NCI-H2107 (cell line): ENCODE data around the gene ATP5F1E.
A peak's percentile ranks its signal among the peaks of the same experiment; 100 is the strongest.
"Not testable (repeated sequence)": the region's sequence is repeated elsewhere in the genome, so short reads cannot be mapped to it uniquely, and the experiment has no call there.

Experiments
- DNase-seq: peaks from one replicate; lab custom pipeline; 2025; lab: John Stamatoyannopoulos, UW

The ATP5F1E gene

DNA sequence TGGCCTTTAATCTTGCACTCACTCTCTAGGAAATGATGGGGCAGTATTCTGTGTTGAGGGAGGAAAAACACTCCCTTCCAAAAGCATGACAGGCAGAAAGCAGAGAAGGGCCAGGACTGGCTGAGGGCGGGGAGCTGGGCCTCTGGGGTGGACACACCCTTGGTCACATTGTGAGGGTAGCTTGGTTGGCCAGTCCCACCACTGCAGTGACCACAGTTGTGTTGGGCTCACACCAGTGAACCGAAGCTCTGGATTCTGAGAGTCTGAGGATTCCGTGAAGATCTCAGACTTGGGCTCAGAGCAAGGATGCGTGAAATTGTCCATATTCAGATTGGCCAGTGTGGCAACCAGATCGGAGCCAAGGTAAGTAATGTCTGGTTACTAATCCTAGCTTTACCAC lies 12.9 kb downstream of the ATP5F1E start, which contains the start of gene TUBB1:
TSS of gene TUBB1 (plus strand) at position 213 of the 400 bp plus-strand sequence. CDS start at position 307, 94 bp downstream.
- DNase-seq = no peak

DNA sequence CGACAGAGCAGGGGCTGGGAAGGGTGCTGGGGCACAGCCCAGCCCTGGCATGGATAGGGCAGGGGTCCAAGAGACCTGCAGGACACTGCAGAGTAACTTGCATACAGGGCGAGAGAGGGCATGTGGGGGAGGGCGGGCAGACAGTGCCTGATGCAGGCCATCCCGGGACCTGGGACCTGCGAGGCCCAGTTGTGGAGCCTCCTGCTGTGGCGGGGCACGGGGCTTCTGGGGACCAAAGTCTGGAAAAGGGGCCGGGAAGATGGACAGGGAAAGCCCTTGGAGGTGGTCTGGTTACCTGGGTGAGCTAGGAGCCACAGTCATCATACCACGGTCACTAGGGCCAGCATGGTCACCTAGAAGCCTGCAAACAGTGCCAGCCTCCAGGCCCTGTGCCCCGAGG lies 13.3 kb downstream of the ATP5F1E start:
- no peak for DNase-seq

DNA sequence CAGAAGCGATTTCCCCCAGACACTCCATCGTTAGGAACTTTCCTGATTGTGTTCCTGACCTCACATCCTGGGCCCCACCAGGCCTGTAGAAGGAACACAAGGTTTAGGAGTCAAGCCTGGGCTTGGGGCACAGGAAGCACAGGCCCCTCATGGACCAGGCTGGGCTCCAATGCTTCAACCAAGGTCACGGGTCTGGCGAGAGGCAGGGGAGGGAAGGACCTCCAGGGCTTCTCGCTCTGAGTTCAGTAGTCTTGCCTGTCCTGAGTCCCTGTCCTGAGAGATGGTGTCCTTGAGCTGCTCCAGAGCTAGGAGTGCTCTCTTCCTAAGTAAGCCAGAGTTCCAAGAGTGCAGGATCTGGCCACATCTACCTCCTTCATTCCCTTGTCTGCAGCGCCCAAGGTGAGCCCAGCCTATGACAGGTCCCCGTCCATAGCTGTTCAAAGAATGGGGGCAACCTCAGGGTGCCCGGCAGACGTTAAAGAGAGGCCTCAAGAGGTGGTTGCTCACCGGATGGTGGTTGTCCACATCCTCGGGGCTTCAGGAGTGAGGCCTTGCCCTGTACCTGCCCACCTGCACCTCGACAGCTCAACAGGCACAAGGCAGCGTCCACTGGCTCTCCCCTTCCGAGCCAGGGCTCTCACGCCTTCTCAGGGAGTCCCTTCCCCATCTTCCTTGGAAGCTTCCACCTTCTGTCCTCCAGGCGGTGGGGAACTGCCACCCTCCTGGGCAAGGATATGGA lies 14.5 kb downstream of the ATP5F1E start:
- DNase-seq = no peak

DNA sequence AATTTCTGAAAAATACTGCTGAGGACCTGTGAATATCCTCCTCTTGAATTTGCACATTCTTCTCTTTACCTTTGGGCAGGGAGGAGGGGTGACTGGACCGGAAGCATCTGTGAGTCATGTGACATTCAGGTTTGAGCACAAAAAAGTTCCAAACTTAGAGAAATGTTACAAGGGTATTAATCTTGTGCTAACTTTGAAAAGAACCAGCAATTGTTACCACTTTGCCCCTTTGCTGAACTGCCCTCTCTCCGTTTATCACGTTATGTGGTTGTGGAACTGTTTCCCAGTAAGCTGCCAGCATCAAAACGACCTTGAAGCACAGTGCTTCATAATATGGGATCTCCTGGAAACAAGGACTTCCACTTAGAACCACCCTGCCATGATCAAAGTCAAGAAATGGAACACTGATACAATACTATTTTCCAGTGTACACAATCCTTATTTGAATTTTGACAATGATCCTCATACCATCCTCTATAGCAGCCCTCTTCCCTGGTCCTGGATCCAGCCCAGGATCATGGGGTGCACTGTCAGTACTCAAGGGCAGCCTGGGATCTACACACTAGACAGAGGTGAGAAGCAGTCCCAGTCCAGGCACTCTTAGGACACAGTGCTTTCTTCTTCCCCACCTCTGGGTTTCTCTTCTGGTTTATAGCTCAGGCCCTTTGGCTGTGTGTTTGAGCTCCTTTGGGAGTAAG lies 15.2 kb downstream of the ATP5F1E start:
- DNase-seq = no peak

DNA sequence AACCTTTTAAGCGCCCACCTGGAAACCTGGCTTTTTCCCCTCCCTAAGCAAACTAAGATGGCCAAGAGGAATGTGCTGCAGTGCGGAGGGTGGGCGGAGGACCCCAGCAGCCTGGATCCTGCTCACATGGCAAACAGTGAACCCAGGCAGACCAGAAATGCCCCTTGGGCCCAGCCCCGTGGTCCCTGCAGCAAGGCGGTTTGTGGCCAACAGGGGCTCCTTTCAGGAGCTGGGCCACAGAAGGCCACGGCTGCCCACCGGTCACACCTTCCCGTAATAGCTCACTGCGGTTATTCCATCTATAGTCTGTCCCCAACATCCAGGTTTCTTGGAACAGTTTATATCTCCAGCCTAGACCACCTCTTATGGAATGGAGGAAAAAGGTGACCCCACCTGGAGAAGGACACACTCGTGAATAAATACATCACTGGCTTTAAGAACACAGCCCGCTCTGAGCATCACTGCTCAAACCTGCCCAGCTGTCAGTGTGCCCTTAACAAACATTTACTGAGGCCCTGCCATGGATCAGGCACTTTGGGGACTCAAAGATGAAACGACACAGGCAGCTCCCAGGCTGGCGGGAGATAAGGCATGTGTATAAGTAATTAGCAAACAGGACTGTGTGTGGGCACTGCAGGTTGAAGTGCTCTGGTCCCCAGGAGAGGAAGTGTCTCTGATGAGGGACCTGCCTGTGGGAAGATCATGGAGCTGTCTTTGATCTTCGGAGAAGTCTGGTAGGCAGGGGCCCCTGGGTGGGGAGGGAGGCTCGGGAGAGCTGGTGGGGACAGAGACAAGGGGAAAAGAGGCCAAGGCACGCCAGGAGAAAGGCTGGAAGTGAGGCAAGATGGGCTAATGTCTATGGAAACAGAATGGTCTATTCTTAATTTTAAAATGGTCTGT lies 16.1 kb downstream of the ATP5F1E start:
- no peak for DNase-seq

DNA sequence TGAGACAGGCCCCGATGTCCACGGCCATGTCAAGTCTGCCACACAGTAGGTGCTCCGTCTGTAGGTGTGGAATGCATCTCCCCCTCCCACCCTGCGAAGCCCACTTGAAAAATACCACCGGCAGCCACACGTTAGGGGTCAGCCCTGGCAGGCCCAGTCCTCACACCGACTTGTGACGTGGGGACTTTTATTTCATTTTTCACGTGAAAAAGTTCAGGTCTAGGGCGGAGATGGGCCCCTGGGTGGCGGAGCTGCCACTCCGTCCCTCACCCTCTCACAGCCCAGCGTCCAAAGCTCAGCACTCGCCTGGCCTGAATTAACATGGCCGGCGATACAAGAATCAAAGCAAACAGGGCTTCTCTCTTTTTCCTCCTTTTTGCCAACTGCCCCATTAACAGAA lies 16.7 kb downstream of the ATP5F1E start:
- DNase-seq = no peak

DNA sequence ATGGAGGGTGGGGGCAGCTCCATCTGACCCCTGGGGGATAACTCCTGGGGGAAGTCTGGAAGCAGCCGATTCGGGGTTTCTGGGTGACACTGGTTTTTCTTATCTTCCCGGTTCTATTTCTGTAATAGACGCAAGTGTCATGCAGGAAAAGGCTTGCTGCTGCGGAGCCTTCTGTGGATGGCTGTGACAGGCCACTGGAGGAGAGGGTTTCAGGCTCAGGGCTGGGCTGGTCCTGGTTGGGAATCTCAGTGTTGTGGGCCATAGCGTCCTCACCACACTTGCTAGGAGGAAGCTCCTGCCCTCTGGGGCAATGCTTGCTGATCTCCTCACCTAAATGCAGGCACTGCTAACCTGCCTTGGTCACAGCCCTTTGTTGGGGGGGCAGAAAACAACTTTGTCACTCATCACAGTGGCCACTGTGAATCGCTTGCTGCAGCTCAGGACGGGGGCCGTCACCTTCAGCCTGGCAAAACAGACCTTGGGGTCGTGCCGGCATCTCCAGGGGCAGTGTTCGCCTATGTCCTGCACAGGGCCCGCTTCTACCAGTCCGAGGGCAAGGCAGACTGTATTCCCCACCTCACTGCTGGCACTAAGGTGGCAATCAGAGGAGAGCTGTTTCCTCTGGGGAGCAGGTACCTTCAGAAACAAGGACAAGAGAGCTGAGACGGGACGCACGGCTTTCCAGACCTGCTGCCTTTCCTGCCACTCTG lies 17.3 kb downstream of the ATP5F1E start:
- no peak for DNase-seq

DNA sequence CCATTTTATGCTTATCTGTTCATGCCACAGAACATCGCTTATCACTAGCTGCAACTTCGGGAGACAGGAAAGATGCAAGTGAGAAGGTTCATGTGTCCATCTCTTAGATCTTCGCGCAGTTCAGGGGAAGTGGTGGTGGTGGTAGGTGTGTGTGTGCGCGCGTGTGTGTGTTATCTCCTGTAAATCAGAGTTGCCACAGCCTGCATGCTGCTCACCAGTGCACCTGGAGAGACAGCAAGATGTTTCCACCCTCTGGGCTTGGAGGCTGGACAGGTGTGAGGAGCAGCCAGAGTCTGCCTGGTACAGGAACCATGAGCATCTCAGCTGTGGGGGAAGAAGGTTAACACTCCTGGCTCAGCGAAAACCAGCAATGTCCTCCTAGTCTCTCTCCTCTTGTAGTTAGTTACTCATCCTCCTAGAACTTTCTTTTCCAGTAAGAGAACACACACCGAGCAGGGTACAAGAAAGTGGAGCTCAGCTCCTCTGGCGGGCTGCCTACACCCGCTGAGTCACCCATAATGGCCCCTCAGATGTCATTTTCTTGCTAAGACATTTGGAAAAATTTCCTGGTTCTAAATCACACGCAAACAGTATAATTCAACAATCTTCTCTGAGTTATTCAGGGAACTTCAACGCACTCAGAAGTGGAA lies 18.1 kb downstream of the ATP5F1E start:
- DNase-seq = no peak

DNA sequence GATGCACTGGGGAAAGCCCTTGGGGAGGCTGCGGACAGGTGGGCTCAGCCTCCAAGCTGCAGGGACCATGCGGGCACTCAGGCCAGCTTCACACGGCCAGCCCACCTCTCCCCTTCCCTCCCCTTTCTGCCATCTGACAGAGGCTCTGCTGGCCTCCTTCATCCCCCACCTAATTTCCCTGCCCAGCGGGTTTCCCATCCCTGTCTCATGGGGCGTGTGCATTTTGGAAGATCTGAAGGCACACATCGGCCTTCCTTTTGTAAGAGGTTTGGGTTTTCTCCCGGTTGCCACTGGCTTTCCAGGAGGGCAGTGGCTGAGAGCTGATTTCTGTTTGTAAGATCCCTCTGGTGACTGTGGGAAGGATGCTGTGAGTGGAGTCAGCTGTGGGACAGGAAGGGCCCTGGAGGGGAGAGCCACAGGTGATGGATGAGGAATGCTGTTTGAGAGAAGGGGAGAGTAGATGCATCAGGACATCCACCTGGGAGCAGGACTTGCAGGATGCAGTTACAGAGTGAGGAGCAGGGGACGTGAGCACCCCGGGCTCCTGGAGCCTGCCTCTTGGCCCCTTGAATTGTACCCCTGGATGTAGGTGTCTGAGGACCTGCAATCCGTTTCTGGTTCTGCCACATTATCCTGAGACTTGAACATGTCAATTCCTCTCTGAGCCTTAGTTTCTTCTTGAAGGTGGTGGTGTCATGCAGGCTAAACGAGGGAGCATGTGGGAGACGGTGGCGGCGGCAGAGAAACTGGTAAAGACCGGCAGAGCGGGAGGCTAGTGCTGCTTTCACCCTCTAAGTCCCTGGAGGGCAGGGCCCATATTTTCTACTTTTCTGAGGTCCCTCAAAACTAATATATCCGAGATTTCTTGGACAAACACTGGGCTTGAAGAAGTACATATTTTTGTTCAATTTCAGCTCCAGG lies 18.8 kb downstream of the ATP5F1E start:
- DNase-seq = no peak

DNA sequence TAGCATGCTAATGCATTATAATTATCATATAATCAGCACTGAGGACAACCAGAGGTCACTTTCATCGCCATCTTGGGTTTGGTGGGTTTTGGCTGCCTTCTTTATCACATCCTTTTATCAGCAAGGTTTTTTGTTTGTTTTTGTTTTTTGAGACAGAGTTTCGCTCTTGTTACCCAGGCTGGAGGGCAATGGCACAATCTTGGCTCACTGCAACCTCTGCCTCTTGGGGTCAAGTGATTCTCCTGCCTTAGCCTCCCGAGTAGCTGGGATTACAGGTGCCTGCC lies 20.3 kb downstream of the ATP5F1E start:
- not testable (repeated sequence) for DNase-seq

DNA sequence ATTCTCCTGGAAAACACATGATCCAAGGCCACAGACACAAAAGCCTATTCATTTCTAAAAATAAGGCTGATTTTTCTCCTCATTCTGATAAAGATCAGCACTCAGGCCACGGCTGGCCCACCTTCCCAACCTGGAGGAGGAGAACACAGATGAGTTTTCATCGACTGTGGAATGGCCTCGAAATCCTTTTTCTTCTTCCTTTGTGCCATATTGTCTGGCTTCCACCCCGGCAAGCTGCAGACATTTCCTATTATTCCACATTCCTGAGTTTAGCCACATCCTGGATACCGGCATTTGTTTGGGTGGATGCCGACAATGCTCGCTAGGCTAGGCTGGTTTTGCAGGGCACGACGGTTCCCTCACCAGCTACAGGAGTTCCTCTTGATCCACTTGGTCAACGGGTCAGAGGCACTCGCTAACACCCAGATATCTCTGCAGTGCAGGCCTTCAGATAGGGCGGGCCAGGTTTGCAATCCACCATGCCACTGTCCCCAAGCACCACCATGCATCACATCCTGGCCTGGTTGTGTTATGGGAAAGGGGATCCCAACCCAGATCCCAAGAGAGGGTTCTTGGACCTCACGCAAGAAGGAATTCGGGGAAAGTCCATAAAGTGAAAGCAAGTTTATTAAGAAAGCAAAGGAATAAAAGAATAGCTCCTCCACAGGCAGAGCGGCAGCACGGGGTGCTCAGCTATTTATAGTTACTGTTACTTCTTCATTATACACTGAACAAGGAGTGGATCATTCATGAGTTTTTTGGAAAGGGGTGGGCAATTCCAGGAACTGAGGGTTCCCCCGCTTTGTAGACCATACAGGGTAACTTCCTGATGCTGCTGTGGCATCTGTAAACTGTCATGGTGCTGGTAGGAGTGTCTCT lies 20.9 kb downstream of the ATP5F1E start:
- DNase-seq = no peak

DNA sequence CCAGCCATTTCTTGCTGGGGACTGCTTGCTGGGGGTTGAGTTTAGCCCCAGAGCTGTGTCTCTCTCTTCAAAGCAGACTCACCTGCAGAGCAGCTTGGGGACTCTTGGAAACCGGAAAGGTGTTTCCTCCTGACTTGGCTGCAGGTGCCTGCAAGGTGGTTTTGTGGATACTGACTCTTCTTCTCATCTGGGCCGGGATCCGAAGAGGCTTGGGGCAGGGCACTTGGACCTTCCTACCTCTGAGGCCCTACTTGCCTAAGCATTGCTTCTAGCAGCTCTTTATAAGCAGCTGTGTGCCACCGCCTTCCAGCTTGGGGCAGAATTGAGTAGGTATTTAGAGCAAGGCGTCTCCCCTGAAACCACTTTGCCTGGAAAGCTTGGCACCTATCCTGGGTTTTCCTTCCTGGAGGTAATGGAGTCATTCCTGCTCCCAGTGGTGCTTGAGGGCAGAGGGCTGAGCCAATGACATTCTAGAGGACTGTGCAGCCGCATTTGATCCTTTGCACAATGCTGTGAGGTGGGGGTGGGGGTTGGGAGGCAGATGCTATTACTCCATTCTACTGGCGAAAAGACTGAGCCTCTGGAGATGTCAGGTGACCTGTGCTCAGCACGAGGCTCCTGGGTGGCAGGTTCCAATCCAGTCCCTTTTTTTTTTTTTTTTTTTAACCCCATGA lies 21.7 kb downstream of the ATP5F1E start:
- peak; percentile 38 for DNase-seq

DNA sequence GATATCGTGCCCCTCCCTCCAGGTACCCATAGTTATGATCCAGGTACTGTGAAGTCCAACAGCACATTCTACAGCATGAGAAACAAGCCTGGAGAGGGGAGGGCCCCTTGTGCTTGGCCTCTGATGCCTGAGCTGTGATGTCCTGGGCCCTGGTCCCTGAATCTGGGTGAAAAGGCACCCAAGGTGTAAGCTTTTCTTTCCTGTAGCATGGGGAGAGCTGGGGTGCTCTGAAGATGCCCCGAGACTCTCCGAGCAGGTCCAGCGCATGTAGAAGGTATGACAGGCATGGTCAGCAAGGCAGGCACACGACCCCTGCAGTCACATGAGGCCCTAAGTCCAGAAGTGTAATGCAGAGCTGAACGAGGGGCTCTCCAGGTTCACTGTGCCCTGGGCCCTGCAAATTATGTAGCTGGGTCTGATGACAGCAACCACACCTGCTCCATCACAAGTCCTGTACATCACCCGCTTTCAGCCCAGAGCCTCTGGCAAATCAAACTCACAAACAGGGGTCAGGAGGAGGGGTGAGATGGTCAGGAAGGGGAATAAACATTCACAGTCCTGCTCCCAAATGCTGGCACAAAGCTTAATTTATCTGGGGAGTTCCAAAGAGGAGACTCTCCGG lies 23.3 kb downstream of the ATP5F1E start:
- DNase-seq = no peak

DNA sequence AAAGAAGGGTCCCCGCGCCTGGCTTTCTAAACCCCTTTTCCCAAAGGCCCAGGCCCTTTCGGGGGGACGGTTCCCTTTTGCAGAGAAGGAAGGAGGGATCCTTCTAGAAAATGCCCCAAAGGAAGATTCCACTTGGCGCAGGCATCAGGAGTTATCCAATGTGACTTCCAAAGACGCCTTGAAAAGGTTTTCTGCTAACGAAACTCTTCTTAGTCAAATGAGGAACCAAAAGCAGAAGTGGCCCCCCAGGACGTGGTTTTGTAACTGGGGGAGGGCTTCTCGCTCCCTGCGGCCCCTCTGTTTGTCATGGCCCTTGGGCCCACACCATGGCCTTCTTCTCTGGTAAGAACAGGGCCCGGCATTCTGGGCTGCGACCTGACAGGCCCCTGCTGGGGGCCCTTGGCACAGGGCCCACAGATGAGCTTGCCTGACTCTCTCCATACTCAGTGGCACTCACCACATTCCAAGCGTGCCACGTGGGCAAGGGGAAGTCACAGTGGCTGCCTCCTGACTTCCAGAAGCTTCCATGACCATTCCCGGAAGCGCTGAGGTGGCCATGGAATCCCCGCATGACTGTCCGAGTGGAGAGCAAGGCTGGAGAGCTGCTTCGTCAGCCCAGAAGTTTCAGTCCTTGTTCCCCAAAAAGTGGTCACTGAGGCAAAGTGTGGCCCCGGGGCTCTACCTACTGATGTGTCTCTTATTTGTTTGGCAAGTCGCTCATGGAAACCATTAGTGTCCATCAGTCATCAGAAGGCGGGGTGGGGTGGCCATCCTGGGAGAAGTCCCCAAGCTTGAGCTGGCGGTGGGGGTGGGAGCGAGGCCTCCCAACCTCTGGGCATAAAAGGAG lies 24.2 kb downstream of the ATP5F1E start:
- no peak for DNase-seq

DNA sequence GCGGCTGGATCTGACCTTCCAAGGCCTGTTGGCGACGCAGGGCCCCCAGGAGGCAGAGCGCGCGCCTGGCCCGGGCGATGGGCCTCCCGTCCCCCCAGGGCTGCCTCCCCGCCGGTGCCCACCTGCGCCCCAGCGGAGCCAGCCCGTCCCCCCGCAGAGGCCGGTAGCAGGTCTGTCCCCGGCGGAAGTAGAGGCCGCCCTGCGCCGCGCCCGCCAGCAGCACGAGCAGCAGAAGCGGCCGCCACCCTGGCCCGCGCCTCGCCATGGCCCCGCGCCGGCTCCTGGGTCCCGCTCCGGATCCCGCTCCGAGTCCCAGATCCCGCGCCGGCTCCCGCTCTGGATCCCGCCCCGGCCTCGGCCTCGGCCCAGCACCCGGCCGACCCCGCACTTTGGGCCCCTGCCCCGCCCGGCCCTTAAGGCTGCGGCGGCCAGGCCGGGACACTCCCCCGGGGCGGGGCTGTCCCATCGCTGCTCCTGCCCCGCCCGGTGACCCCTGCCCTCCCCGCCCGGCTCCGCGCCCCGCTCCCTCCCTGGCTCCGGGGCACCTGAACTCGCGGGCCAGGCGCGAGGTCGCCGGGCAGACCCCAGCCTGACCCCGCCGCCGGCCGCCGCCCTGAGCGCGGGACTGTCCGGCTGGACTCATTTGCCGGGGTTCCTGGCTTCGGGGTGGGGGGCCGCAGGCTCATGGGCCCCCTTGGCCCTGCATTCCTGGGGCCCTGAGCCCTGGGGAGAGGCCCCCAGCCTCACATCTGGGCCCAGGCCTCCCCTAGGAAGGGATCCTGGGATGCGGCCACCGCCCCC lies 25.1 kb downstream of the ATP5F1E start, which contains the start of gene CTSZ:
TSS of gene CTSZ (minus strand) at position 391 of the 801 bp plus-strand sequence. CDS start at position 265, 126 bp downstream.
- DNase-seq = no peak

DNA sequence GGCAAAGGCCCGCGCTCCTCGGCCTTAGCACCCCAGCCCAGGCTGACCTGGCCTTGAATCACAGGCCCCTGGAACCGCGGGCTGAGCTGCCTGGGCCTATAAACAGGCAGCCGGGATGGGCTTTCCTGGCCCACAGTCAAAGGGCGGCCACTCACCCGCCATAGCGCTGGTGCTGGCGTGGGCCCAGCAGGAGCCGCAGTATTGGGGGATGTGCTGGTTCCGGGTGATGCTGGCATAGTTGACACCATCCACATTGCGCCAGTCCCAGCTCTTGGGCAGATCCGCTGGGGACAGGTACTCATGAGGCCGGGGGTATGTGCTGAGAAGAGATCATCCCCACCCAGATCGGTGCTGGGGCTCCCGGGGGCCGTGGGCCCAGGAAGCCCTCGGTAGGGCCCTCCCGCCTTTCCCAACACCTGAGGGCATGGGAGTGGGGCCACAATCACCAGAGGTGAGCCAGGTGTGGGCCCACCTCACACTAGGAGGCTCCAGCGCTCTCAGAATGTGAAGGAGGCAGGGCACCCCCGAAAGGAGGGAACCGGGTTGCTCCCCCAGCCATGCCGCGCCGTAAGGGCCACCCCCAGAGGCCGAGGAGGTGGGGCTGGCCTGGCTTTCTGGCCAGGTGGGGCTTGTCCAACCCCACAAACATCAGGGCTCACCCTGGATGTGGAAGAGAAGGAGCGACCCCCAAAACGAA lies 25.8 kb downstream of the ATP5F1E start:
- DNase-seq = no peak
